Endodermal cell (in vitro differentiated cells): Measurements from ENCODE around the gene FOXK2. TPM values are rescaled to one million over a fixed set of nuclear protein-coding genes. Genes with fewer than 3 reads are reported as not detected.

Experiments
- DNase-seq: peaks from one replicate; pipeline ENCODE4 v3.0.0-alpha.2; 2017
- H3K27ac ChIP-seq: 2 replicates; pipeline ENCODE4 v1.5.1; 2013; ENCODE audit warnings: mild to moderate bottlenecking, low read depth, low read length, moderate library complexity
- H3K27me3 ChIP-seq: 2 replicates; pipeline ENCODE4 v1.6.1; 2013; ENCODE audit warnings: mild to moderate bottlenecking, low read length, moderate library complexity; ENCODE audit not compliant: insufficient read depth, control insufficient read depth, poor library complexity, severe bottlenecking
- H3K36me3 ChIP-seq: 2 replicates; pipeline ENCODE4 v1.7.0; 2013; ENCODE audit warnings: mild to moderate bottlenecking, low read length, moderate library complexity; ENCODE audit not compliant: control insufficient read depth, insufficient read depth
- H3K4me1 ChIP-seq: one replicate; pipeline ENCODE4 v1.7.0; 2013; ENCODE audit warnings: low read length; ENCODE audit not compliant: control insufficient read depth, insufficient read depth
- H3K4me3 ChIP-seq: 2 replicates; pipeline ENCODE4 v1.5.1; 2013; ENCODE audit warnings: mild to moderate bottlenecking, low read length, moderate library complexity
- H3K9ac ChIP-seq: 2 replicates; pipeline ENCODE4 v1.6.1; 2013; ENCODE audit warnings: mild to moderate bottlenecking, low read length, moderate library complexity; ENCODE audit not compliant: poor library complexity, severe bottlenecking; ENCODE audit errors: extremely low read depth
- H3K9me3 ChIP-seq: 2 replicates; pipeline ENCODE4 v1.6.1; 2013; ENCODE audit warnings: mild to moderate bottlenecking, low read length, moderate library complexity; ENCODE audit not compliant: control insufficient read depth
- H3K27ac Mint-ChIP-seq: 2 replicates; pipeline ENCODE4 v1.8.0; 2020; ENCODE audit warnings: mixed read lengths
- H3K27me3 Mint-ChIP-seq: 2 replicates; pipeline ENCODE4 v1.8.0; 2021; ENCODE audit warnings: mild to moderate bottlenecking, mixed read lengths; ENCODE audit not compliant: insufficient read depth
- H3K36me3 Mint-ChIP-seq: 2 replicates; pipeline ENCODE4 v1.8.0; 2020; ENCODE audit warnings: low read depth, mixed read lengths
- H3K4me1 Mint-ChIP-seq: 2 replicates; pipeline ENCODE4 v1.8.0; 2020; ENCODE audit warnings: mixed read lengths
- H3K4me3 Mint-ChIP-seq: 2 replicates; pipeline ENCODE4 v1.8.0; 2020; ENCODE audit warnings: mild to moderate bottlenecking, moderate library complexity, mixed read lengths
- H3K9me3 Mint-ChIP-seq: 2 replicates; pipeline ENCODE4 v1.8.0; 2020; ENCODE audit warnings: mild to moderate bottlenecking, mixed read lengths
- WGBS, 2 experiments: methylation state at CpG; one replicate each; pipeline versions ENCODE4 v1.1.5 to v1.1.7; 2013; ENCODE audit warnings: missing lambda C conversion rate in 2 of 2, mixed read lengths in 1 of 2; ENCODE audit not compliant: insufficient coverage in 1 of 2, insufficient read length in 1 of 2; 5-methylcytosine and 5-hydroxymethylcytosine counted together
- total RNA-seq, 2 donors: library from RNA; stranded (reverse); fragmentation: NEBNext Ultra II Directional in 1 of 2; extraction: Animal tissue kit (Norgen Biotek cat#: 25700) in 1 of 2; gene quantifications; 2 replicates in 1 of 2; 3 replicates in 1 of 2; pipeline ENCODE4 v1.2.1, GENCODE V29; 2021
- TF ChIP-seq, protein P1 (sequence below): fragments of 200-600 bp; sonication (generic); conservative IDR thresholded peaks from 2 replicates; pipeline ENCODE4 v1.5.0; 2021; ENCODE audit warnings: antibody characterized with exemption, mild to moderate bottlenecking

The FOXK2 gene
- total RNA-seq, 2 donors from 2014 or later = 67.2 to 68.1 TPM

- Mint-ChIP-seq H3K27ac (peak overlapping the region; percentile 87), H3K27me3 (no peaks in the 10 kb centered on the region), H3K36me3 (peaks cover 49% of the 10 kb centered on the region), H3K9me3 (no peaks in the 10 kb centered on the region), H3K4me3 (no peak overlapping the region), H3K4me1 (no peaks in the 10 kb centered on the region)
- H3K9me3 ChIP-seq = no peaks in the 10 kb centered on the region
- H3K4me1 ChIP-seq = no peaks in the 10 kb centered on the region
- TF ChIP-seq, protein P1, sequence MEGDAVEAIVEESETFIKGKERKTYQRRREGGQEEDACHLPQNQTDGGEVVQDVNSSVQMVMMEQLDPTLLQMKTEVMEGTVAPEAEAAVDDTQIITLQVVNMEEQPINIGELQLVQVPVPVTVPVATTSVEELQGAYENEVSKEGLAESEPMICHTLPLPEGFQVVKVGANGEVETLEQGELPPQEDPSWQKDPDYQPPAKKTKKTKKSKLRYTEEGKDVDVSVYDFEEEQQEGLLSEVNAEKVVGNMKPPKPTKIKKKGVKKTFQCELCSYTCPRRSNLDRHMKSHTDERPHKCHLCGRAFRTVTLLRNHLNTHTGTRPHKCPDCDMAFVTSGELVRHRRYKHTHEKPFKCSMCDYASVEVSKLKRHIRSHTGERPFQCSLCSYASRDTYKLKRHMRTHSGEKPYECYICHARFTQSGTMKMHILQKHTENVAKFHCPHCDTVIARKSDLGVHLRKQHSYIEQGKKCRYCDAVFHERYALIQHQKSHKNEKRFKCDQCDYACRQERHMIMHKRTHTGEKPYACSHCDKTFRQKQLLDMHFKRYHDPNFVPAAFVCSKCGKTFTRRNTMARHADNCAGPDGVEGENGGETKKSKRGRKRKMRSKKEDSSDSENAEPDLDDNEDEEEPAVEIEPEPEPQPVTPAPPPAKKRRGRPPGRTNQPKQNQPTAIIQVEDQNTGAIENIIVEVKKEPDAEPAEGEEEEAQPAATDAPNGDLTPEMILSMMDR = no peak
- no peaks in the 10 kb centered on the region for H3K27me3 ChIP-seq
- H3K9ac ChIP-seq = no peak overlapping the region
- WGBS, 2 experiments = 59% methylated on average over 25 to 29 of the region's 29 CpGs
- no peak overlapping the region for H3K4me3 ChIP-seq
- DNase-seq = peak; percentile 85
- H3K36me3 ChIP-seq = peaks cover 45% of the 10 kb centered on the region
- H3K27ac ChIP-seq = peak overlapping the region; percentile 65
Measured at GRCh38 chr17:82592767-82593589, 73.4 kb downstream of the FOXK2 start.

GRCh38 chr17:82593590-82594087 lies 74.1 kb downstream of the FOXK2 start:
- Histone ChIP-seq H3K4me3 (no peak overlapping the region), H3K36me3 (peaks cover 49% of the 10 kb centered on the region), H3K27me3 (no peaks in the 10 kb centered on the region), H3K4me1 (no peaks in the 10 kb centered on the region), H3K9ac (no peak overlapping the region), H3K27ac (peak overlapping the region; percentile 65), H3K9me3 (no peaks in the 10 kb centered on the region)
- DNase-seq = no peak
- Mint-ChIP-seq H3K27me3 (no peaks in the 10 kb centered on the region), H3K27ac (no peak overlapping the region), H3K36me3 (peaks cover 50% of the 10 kb centered on the region), H3K4me1 (no peaks in the 10 kb centered on the region), H3K4me3 (no peak overlapping the region), H3K9me3 (no peaks in the 10 kb centered on the region)
- 88 to 91% methylated on average over 28 to 29 of the region's 29 CpGs for WGBS, 2 experiments
- TF ChIP-seq, protein P1 = no peak

DNA sequence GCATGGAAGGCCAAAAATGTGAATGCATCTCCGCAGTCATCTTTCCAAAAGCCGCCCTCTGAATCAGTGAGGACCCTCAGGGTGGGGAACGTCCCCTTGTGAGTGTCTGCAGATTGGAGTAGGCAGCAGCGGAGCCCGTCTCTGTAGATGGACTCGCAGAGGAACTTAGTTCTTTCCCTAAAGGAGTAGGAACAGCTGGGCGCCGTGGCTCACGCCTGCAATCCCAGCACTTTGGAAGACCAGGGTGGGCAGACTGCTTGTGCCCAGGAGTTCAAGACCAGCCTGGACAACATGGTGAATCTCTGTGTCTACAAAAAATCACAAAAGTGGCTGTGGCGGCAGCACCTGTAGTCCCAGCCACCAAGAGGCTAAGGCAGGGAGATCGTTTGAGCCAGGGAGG lies 75.0 kb downstream of the FOXK2 start:
- Mint-ChIP-seq H3K27ac (peak overlapping the region; percentile 13), H3K27me3 (no peaks in the 10 kb centered on the region), H3K4me3 (no peak overlapping the region), H3K4me1 (no peaks in the 10 kb centered on the region), H3K36me3 (peaks cover 52% of the 10 kb centered on the region), H3K9me3 (no peaks in the 10 kb centered on the region)
- H3K4me1 ChIP-seq = no peaks in the 10 kb centered on the region
- H3K4me3 ChIP-seq = no peak overlapping the region
- H3K9me3 ChIP-seq = no peaks in the 10 kb centered on the region
- no peak overlapping the region for H3K9ac ChIP-seq
- no peak overlapping the region for H3K27ac ChIP-seq
- WGBS, 2 experiments = 93 to 94% methylated on average over 9 to 11 of the region's 11 CpGs
- H3K27me3 ChIP-seq = no peaks in the 10 kb centered on the region
- peaks cover 49% of the 10 kb centered on the region for H3K36me3 ChIP-seq
- TF ChIP-seq, protein P1 = no peak
- DNase-seq = no peak
